Amniotic stem cell (primary cell): ENCODE results near the gene RPL3.
A peak's percentile ranks its signal among the peaks of the same experiment; 100 is the strongest.

Source experiments
- DNase-seq: peaks from one replicate; lab custom pipeline; 2025; lab: John Stamatoyannopoulos, UW

Gene RPL3

DNA sequence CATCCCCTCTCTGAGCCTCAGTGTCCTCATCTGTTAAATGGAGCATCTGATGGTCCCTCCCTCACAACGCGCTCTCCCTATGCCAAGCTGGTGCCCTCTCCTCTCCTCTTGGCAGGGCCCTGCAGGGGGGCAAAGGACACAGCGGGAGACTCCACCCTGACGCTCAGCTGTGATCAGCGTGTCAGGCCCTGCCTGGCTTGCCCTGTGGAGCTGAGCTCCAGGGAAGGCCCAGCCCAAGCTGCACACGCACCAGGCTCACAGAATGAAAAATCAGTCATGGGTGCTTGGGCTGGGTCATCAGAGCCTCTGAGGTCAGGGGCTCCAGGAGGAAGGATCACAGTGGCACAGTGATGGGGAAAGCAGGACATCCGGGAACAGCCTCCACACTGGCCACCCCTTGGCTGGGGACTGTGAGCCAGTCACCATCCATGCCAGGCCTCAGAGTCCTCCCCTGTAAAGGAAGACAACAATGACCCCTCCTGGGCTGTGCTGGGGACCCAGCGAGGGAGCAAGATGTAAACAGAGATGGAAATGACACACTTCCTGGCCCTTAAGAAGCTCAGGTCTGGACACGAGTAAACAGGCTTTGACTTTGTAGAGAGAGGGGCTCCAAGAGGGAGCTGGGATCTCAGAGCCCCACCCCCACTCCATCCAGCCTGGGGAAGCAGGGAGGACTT, 36.6 kb downstream of the RPL3 start:
- DNase-seq, result no peak

- no peak for DNase-seq
Observed at GRCh38 chr22:39281126-39281525, 38.3 kb downstream of the RPL3 start.

GRCh38 chr22:39280250-39280649, 39.2 kb downstream of the RPL3 start:
- DNase-seq, result no peak

DNA sequence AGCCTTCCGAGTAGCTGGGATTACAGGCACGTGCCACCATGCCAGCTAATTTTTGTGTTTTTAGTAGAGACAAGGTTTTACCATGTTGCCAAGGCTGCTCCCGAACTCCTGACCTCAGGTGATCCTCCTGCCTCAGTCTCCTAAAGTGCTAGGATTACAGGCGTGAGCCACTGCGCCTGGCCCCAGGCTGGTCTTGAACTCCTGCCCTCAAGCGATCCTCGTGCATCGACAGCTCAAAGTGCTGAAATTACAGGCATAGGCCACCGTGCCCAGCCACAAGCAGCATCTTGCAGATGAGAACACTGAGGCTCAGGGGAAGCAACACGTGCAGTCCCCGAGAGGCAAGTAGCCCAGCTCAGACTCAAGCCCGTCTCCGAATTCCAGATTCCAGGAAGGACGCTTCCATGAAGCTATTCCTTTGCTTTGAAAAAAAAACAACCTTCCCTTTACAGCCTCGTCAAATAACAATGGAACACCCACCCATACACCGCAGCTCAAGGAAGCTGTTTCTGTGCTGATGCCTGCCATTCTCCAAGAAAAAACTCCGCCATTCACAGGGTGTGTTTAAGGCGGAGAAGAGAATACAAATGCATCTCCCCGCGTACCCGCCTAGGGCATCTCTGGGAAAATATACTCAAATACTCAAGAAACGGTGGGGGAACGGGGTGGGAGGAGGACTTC, 40.1 kb downstream of the RPL3 start:
- DNase-seq, result no peak

- DNase-seq, result no peak
Observed at GRCh38 chr22:39278040-39278439, 41.4 kb downstream of the RPL3 start.

- DNase-seq, result peak; percentile 29
Observed at GRCh38 chr22:39277142-39277607, 42.2 kb downstream of the RPL3 start.

DNA sequence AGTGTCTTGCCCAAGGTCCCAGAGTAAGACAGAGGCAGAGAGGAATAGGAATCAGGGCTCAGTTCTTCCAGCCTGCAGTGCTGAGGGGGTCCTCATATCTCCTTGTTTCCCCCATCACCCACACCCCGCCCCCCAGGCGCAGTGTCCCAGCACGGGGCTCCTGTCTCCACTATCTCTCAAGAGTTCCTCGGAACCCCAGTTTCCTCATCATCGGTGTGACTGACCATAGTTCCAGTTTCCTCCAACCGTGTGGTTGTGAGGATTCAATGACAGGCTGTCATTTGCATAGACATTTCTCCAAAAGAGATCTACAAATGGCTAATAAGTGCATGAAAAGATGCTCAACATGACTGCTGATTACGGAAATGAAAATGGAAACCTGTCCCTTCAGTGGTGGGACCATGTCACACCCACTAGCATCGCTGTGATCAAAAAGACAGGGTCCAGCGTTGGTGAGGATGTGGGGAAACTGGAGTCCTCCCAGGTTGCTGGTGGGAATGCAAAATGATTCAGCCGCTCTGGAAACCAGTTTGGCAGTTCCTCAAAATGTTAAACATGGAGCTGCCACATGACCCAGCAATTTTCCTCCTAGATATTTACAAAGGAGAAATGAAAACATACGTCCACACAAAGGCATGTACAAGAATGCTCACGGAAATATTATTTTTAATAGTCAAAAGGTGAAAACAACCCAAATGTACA, 42.8 kb downstream of the RPL3 start:
- no peak for DNase-seq

DNA sequence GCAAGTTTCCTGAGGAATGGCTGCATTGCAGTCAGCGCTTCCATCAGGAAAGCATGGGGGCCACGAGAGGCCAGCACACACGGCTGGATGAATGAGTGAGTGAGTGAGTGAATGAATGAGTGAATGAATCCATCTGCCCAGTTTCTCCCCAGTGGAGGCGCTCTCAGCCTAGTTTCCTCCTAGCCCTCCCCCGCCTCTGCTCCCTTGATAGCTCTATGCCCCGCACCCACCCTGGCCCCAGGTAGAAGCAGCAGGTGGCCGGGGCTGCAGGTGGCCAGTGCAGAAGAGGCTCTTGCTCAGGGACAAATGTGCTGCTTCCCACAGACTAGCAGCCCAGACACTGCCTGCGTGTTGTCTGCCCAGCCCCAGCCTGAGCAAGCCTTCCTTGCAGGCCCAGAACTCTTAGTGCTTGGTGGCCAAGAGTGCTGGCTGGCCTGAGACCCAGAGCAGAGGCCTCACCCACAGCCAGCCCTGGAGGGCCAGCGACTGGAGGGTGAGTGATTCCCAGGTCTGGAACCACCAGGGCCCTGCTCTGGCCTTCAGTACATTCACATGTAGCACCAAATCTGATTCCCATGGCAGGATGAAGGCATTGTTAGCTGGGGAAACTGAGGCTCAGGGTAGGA, 43.5 kb downstream of the RPL3 start:
- no peak for DNase-seq

- no peak for DNase-seq
Observed at GRCh38 chr22:39273950-39274887, 45.2 kb downstream of the RPL3 start.

DNA sequence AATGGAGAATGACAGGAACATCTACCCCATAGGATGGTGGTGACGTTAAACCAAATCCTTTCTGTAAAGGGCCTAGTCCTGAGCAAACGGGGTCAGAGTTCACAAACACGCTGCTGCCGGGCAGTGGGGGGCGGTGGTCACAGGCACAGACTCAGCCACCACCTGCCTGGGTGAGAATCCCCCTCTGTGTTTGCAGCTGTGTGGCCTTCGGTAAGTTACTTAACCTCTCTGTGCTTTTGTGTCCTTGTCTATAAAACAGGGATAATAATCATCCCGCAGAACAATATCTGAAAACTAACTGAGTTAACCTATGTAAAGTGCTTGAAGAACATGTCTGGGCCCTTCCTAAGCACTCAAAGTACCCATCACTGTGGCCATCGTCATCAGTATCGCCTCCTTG, 48.6 kb downstream of the RPL3 start:
- no peak for DNase-seq

DNA sequence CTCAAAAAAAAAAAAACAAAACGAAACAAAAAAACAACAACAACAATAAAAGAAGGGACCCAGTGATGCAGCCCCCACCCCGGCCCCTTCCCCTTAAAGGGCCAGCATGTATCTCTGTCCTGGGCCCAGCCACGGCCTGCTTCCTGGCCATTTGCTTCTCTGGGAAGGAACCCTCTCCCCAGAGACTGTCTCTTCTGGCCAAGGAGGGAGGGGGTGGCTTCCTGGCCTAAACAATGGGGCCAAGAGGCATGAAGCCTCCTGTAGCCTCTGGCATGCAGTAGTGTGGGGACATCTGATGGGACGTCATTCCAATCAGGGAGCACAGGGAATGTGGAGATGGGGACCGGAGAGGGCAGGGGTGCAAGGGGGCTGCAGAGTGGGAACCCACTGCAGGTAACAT, 49.1 kb downstream of the RPL3 start:
- no peak for DNase-seq

GRCh38 chr22:39269095-39269790, 50.2 kb downstream of the RPL3 start:
- no peak for DNase-seq

DNA sequence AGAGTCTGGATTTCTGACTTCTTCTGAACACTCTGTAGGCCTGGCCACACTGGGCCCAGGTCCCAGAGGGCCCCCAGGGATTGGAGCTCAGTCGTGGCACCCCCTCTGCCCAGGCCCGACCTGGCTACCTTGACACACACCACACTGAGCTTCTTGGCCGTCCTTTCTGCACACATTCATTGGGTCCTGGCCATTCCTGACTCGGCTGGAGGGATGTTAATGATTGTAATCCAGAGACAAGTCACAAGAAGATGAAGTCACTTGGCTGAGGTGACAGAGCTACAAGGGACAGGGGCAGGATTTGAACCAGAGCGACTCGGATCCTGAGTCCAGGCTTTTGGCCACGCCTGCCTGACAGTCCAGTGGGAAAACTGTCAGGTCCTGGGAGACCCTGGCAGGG, 50.8 kb downstream of the RPL3 start:
- DNase-seq, result no peak

GRCh38 chr22:39267974-39268373, 51.4 kb downstream of the RPL3 start:
- no peak for DNase-seq

DNA sequence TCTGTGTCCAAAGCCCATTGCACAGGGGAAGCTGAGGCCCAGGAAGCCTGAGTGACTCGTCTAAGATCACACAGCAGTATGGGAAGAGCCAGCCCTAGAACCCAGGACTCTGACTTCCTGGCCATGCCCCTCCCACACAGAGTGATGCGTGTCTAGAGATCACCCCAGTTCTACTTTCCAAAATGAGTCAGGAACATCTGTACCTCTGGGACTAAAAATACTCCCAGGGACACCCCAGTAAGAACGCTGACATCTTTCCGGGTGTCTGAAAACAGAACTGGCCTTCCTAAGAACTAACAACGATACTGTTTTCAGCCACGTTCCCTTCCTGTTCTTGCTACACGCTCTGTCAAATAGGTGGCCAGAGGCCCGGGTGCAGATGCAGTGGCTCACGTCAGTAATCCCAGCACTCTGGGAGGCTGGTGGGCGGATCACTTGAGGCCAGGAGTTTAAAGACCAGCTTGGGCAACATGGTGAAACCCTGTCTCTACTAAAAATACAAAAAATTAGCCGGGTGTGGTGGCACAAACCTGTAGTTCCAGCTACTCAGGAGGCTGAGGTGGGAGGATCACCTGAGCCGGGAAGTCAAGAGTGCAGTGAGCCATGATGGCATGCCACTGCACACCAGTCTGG, 52.9 kb downstream of the RPL3 start:
- no peak for DNase-seq

DNA sequence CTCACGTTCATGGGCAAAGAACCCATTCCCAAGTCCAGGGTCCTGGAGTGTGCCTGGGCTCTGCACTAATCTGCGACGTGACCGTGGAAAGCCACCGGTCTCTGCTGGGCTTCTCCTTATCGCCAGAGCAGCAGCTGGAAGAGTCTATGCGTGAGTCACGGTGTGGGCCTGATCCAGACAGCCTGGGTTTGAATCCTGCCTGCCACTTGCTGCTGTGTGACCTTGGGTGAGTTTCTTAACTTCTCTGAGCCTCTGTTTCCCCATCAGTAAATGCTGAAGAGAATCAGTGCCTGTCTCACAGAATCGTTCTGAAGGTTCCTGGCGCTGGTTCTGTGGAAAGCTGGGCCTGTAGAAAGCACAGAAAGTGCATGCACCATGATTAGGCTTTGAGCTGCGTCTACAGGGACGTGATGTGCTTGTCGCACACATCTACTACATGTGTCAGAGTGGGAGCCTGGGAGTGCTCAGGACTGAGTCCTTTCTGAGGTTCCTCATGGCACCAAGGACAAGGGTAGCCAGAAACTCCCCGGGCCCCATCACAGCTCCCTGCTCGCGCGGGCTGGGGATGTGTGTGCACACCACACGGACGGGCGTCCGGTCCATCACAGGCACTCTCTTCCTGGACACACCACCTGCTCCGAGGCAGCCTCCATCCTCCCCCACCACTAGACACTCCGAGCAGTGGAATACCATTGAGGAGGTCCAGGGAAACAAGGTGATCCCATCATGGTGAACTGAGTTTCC, 54.1 kb downstream of the RPL3 start:
- DNase-seq, result no peak

- DNase-seq, result no peak
Observed at GRCh38 chr22:39264349-39265038, 54.9 kb downstream of the RPL3 start.

DNA sequence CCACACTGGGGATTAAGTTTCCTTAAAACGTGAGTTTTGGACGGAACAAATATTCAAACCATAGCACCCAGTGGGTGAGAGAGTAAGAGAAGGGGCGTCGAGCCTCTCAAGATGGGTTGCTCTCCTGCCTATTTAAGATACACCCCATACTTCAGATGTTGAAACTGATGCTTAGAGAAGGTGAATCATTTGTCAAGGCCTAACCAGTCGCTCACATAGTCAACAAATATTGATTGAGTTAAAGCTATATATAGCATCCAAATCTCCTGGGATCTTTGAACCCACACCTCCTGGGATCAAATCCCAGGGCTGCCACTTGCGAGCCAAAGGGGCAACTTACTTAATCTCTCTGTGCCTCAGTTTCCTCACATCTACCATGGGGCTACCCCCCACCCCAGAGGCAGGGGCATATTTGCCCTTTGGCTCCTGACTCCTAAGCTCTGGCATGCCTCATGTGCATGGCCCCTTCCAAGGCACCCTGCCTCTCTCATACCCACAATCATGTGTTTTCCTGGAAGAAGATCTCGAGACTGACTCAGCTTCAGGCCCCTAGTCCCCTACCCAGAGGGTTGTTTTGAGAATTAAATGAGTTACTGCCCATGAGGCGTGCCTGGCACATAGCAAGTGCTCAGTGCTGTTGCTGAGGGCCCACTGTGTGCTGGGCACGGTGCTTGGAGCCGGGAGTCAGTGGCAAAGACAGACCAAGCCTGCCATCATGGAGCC, 55.6 kb downstream of the RPL3 start:
- DNase-seq, result no peak
